ENCODE measurements around the gene TMEM250. TPM values are rescaled to one million over a fixed set of nuclear protein-coding genes. Genes with fewer than 3 reads are reported as not detected.

The TMEM250 gene
- total RNA-seq, 1 donor from 2014 or later, result 29.8 TPM

GRCh38 chr9:136128436-136128835, 9.8 kb upstream of the TMEM250 start:
- no peak overlapping the region for H3K27ac Mint-ChIP-seq (ENCODE audit: unreplicated experiment)
- H3K36me3 ChIP-seq (ENCODE audit: insufficient read depth, low read length), result no peaks in the 10 kb centered on the region
- no peak overlapping the region for H3K4me3 Mint-ChIP-seq (ENCODE audit: unreplicated experiment)
- H4K20me1 ChIP-seq (ENCODE audit: insufficient read depth, low read length), result peaks cover 6% of the 10 kb centered on the region
- H3K9ac ChIP-seq (ENCODE audit: low read length), result no peak overlapping the region
- H2AFZ ChIP-seq (ENCODE audit: low read depth, low read length), result no peak overlapping the region
- peaks cover 3% of the 10 kb centered on the region for H3K9me3 ChIP-seq (ENCODE audit: insufficient read depth, low read depth, low read length)
- no peak overlapping the region for H3K4me2 ChIP-seq (ENCODE audit: low read length)
- no peaks in the 10 kb centered on the region for H3K79me2 ChIP-seq (ENCODE audit: insufficient read depth, low read length)
- DNase-seq (ENCODE audit: low read depth) (no peak), FAIRE-seq (no peak)
- H3K27ac ChIP-seq (ENCODE audit: low read depth, low read length), result no peak overlapping the region
- H3K36me3 Mint-ChIP-seq (ENCODE audit: low read depth, unreplicated experiment), result no peaks in the 10 kb centered on the region
- peaks cover 29% of the 10 kb centered on the region for H3K27me3 ChIP-seq (ENCODE audit: insufficient read depth, low read length)
- H3K9me3 Mint-ChIP-seq (ENCODE audit: unreplicated experiment), result peaks cover 3% of the 10 kb centered on the region
- no peak overlapping the region for H3K4me3 ChIP-seq (ENCODE audit: insufficient read depth, low read depth, low read length)
- no peak for TF ChIP-seq EZH2 (IDR thresholded peaks at IDR 0.05; ENCODE audit: insufficient read depth, low read length)
- TF ChIP-seq CTCF (IDR thresholded peaks at IDR 0.05; ENCODE audit: insufficient read depth, low read depth, low read length), result no peak
- peaks cover 1% of the 10 kb centered on the region for H3K4me1 Mint-ChIP-seq (ENCODE audit: low read depth, unreplicated experiment)
- no peaks in the 10 kb centered on the region for H3K4me1 ChIP-seq (ENCODE audit: insufficient read depth, low read length)
- peaks cover 42% of the 10 kb centered on the region for H3K27me3 Mint-ChIP-seq (ENCODE audit: low read depth, unreplicated experiment)

GRCh38 chr9:136127313-136127712, 8.6 kb upstream of the TMEM250 start:
- FAIRE-seq, result no peak
- peaks cover 27% of the 10 kb centered on the region for H3K27me3 ChIP-seq (ENCODE audit: insufficient read depth, low read length)

More at GRCh38 chr9:136127313-136127712, 8.6 kb upstream of the TMEM250 start:
- Mint-ChIP-seq H3K27me3 (ENCODE audit: low read depth, unreplicated experiment) (peaks cover 44% of the 10 kb centered on the region), H3K27ac (ENCODE audit: unreplicated experiment) (no peak overlapping the region), H3K4me1 (ENCODE audit: low read depth, unreplicated experiment) (peaks cover 1% of the 10 kb centered on the region), H3K36me3 (ENCODE audit: low read depth, unreplicated experiment) (no peaks in the 10 kb centered on the region), H3K9me3 (ENCODE audit: unreplicated experiment) (peaks cover 3% of the 10 kb centered on the region), H3K4me3 (ENCODE audit: unreplicated experiment) (no peak overlapping the region)
- Histone ChIP-seq H3K36me3 (ENCODE audit: insufficient read depth, low read length) (no peaks in the 10 kb centered on the region), H3K9me3 (ENCODE audit: insufficient read depth, low read depth, low read length) (peaks cover 3% of the 10 kb centered on the region), H3K79me2 (ENCODE audit: insufficient read depth, low read length) (no peaks in the 10 kb centered on the region), H3K9ac (ENCODE audit: low read length) (no peak overlapping the region), H3K4me3 (ENCODE audit: insufficient read depth, low read depth, low read length) (no peak overlapping the region), H3K27ac (ENCODE audit: low read depth, low read length) (no peak overlapping the region), H3K4me2 (ENCODE audit: low read length) (no peak overlapping the region), H3K4me1 (ENCODE audit: insufficient read depth, low read length) (peaks cover 4% of the 10 kb centered on the region), H2AFZ (ENCODE audit: low read depth, low read length) (no peak overlapping the region), H4K20me1 (ENCODE audit: insufficient read depth, low read length) (peaks cover 9% of the 10 kb centered on the region)
- TF ChIP-seq CTCF (IDR thresholded peaks at IDR 0.05; ENCODE audit: insufficient read depth, low read depth, low read length) (no peak), EZH2 (IDR thresholded peaks at IDR 0.05; ENCODE audit: insufficient read depth, low read length) (no peak)
- DNase-seq (ENCODE audit: low read depth), result no peak

Data from astrocyte (in vitro differentiated cells and primary cell).